Measurements from ENCODE around the gene DNAJC13.
"Not testable (repeated sequence)": the region's sequence is repeated elsewhere in the genome, so short reads cannot be mapped to it uniquely, and the experiment has no call there.

Gene DNAJC13

DNA sequence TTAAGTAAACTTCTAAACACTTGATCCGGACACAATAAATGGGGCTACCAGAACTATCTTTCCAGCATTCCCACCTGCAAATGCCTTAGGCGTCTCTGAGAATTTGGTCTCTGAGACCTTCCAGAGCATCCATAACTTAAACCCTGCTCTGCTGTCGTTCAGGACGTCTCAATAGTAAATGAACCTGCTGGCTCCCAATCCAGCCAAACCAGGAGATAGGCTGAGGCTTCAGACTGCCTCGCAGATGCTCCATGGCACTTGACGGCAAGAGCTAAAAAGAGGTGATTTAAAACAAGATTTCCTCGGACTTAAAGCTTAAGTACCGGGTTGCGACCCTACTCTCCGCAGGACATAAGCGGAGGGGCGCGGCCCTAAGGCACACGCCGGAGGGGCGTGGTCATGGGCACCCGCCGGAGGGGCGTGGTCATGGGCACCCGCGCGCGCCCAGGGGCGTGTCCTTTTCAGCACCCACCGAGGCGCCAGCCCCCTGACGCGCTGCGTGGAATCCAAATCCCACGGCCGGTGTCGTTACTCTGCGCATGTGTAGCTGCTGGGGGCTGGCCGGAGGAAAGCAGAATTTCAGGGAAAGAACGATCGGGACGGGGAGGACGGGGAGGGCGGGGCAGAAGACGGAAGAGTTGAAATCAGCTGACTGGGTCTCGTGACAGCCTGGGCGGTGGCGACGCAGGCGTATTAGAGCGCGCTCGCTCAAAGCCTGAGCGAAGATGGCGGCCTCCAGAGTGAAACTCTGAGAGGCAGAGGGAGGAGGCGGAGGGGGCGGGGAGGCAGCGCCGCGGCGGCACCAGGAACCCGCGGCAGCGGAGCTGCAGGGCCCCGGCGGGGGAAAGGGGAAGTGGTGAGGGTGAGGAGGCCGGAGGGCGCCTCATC, at the start of gene DNAJC13:
DNAJC13 (plus strand) TSS at position 696 of the 888 bp plus-strand sequence. CDS start 17,049 bp downstream, outside the sequence.
- peak; percentile 97 for DNase-seq

DNA sequence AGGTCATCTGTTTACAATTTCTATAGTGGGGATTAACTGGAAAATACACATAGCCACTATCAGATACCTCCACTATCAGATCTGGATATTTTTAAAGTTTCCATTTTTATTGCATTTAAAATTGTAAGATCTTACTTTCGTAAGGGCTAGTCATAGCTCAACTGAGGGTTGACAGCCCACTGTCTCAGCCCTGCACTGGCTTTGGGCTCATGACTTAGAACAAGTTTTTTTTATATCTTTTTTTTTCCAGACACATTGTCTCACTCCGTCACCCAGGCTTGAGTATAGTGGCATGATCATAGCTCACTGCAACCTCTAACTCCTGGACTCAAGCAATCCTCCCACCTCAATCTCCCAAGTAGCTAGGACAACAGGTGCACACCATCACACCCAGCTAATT, 48.8 kb upstream of the DNAJC13 start:
- DNase-seq = no peak

DNA sequence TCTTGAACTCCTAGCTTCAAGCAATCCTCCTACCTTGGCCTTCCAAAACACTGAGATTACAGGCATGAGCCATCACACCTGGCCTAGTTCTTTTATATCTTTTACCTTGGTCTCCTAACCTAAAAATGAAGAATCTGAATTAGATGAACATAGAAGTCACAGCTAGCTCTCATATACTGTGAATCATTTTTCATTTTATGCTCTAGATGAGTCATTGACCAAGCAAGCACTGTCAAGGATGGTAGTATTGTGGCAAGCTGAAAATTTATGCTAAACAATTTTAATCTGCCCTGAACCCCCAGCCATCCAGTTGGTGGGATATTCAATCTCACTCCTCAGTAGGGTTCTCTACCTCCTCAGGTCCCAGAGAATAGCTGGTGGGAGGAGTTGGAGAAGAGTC, 48.3 kb upstream of the DNAJC13 start:
- no peak for DNase-seq

GRCh38 chr3:132376945-132377354, 40.4 kb upstream of the DNAJC13 start:
- DNase-seq = not testable (repeated sequence)

GRCh38 chr3:132378048-132378762, 39.1 kb upstream of the DNAJC13 start:
- no peak for DNase-seq

GRCh38 chr3:132378846-132379245, 38.5 kb upstream of the DNAJC13 start:
- DNase-seq = no peak

DNA sequence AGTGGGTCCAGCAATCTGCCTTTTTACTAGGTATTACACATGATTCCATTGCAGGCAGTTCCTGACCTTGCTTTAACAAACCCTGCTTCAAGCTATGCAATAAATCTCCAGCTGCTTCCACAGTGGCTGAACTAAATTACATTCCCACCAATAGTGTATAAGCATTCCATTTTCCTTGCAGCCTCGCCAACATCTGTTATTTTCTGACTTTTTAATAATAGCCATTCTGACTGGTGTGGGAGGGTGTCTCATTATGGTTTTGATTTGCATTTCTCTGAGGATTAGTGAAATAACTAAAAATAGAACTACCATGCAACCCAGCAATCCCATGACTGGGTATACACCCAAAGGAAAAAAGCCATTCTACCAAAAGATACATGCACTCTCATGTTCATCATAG, 36.4 kb upstream of the DNAJC13 start:
- DNase-seq = no peak

DNA sequence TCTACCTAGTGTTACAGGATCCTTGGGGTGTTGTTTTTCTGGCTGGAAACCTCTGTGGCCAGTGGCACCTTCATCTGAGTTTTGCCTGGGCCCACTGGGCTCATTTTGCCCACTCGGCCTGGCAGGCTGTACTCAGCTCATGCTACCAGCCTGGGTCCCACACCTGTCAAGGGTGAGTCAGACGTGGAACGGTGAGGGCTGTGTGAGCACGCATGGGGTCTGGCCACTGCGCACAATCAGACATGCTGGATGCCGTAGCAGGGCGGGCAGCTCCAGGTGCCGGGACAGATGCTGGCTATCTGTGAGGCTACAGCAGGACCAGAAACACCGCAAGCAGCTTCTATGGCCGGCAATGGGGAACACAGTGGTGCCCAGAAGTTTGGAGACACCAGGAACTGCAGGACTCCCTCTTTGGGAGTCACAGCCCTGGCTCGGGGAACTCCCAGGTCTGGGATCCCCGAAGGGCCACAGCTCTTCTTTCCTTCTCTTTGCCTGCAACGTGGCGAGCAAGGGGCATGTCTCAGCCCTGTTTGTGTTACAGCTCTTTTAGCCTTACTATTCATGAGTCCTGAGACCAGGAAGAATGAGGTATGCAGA, 35.9 kb upstream of the DNAJC13 start:
- DNase-seq = no peak

GRCh38 chr3:132382267-132382666, 35.0 kb upstream of the DNAJC13 start:
- DNase-seq = no peak

DNA sequence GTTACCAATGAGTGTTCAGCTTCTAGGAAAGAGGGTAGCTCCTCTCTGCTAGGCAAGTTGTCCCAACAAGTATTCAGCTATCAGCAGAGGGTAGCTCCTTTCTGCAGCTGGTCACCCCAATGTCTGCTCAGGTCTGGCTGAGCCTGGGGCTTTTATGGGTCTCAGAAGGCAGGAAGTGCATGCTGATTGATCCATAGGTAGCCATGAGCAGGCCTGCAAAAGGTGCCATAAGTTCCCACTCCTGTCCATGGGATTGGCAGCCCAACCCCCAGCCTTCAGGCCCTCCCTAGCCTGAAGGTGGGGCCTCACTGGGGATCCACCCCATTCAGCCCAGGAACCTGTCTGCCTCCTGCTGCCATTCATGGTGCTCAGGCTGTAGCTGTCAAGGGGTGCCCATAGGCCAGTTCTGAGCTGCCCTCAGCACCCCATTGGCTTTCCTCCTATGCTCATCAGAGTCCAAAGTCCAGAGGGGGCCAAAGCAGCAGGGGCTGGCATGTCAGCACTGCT, 34.6 kb upstream of the DNAJC13 start:
- no peak for DNase-seq

GRCh38 chr3:132386259-132386658, 31.0 kb upstream of the DNAJC13 start:
- DNase-seq = no peak

GRCh38 chr3:132392675-132393074, 24.6 kb upstream of the DNAJC13 start:
- not testable (repeated sequence) for DNase-seq

- peak; percentile 59 for DNase-seq
These were observed 23.0 kb upstream of the DNAJC13 start for GRCh38 chr3:132394320-132394719.

DNA sequence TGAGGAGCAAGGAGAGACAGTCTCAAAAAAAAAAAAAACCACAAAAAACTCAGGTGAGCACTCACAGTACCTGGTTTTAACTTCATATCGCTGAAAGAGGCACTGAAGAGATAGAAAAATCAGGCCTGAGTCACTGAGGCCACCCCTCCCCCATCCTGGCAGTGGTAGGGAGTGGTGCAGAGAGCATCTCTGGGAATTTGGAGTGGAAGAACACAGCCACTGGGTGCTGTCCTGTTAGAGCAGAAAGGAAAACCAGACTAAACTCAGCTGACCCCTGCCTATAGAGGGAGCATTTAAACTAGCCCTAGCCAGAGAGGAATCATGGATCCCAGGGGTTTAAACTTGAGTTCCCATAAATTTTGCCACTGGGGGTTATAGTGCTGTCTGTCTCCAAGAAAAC, 22.2 kb upstream of the DNAJC13 start:
- DNase-seq = no peak

- DNase-seq = no peak
These were observed 21.0 kb upstream of the DNAJC13 start for GRCh38 chr3:132396255-132396654.

- not testable (repeated sequence) for DNase-seq
These were observed 20.5 kb upstream of the DNAJC13 start for GRCh38 chr3:132396776-132397175.

GRCh38 chr3:132399054-132399929, 18.0 kb upstream of the DNAJC13 start:
- DNase-seq = peak; percentile 76

GRCh38 chr3:132401255-132401654, 16.0 kb upstream of the DNAJC13 start:
- no peak for DNase-seq

DNA sequence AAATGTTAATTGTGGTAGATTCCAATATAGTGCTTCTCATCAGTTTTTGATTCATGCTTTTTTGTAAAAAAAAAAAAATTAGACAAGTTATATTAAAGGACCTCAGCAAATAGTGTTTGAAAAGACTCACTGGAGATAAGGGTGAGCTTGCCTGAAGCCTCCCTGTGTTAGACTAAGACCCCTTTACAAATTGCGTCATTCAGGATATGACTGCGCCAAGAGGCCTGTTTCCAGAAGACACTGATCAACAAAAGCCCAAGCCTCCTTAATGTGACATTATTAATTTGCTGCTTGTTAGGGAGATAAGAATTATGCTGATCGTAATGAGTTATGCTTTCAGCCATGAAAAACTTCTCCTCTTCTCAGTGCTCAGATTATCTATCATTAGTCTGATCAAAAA, 13.0 kb upstream of the DNAJC13 start:
- no peak for DNase-seq

- DNase-seq = no peak
These were observed 12.1 kb upstream of the DNAJC13 start for GRCh38 chr3:132405188-132405587.

GRCh38 chr3:132405609-132406299, 11.5 kb upstream of the DNAJC13 start:
- peak; percentile 1 for DNase-seq

- no peak for DNase-seq
These were observed 10.7 kb upstream of the DNAJC13 start for GRCh38 chr3:132406587-132406986.
